SH-SY5Y (cell line): ENCODE data around the gene EHD1.

Experiments
- GATA2 ChIP-seq: IDR thresholded peaks from 2 replicates; pipeline ENCODE4 v1.6.1; 2011; ENCODE audit warnings: mild to moderate bottlenecking, low read depth, low read length
- GATA3 ChIP-seq: IDR thresholded peaks from 2 replicates; pipeline ENCODE4 v1.6.1; 2011; ENCODE audit warnings: low read depth, mild to moderate bottlenecking, low read length, moderate library complexity

GRCh38 chr11:64862987-64863390, 15.4 kb downstream of the EHD1 start:
- TF ChIP-seq GATA3 (no peak), GATA2 (no peak)
